GM15510 (cell line): ENCODE data around the gene TMEM132E.

ENCODE experiments used
- POLR2A ChIP-seq: IDR thresholded peaks from 3 replicates; pipeline ENCODE4 v1.6.1; 2011; ENCODE audit warnings: borderline replicate concordance; ENCODE audit not compliant: insufficient read length; ENCODE audit errors: extremely low read depth

Gene TMEM132E

DNA sequence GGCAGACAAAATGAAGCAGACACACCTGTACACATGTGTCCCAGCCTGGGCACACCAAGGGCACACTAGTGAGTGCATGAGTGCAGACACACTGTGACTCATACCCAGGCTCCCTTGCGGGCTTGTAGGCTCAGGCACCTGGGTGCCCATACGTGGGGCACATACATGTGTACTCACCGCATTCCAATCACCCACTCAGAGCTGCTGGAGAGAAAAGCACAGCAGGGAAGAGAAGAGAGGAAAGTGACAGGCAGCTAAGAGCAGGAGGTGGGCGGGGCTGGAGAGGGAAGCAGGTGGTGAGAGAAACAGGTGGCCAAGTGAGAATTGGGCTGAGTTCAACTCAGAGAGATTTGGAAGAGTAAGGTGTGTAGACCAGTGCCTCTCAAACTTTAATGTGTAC is 54.0 kb downstream of the TMEM132E start:
- TF ChIP-seq POLR2A: no peak

- no peak for TF ChIP-seq POLR2A
Observed at GRCh38 chr17:34633760-34634159, 54.4 kb downstream of the TMEM132E start.

GRCh38 chr17:34634551-34635160 is 55.3 kb downstream of the TMEM132E start:
- no peak for TF ChIP-seq POLR2A

DNA sequence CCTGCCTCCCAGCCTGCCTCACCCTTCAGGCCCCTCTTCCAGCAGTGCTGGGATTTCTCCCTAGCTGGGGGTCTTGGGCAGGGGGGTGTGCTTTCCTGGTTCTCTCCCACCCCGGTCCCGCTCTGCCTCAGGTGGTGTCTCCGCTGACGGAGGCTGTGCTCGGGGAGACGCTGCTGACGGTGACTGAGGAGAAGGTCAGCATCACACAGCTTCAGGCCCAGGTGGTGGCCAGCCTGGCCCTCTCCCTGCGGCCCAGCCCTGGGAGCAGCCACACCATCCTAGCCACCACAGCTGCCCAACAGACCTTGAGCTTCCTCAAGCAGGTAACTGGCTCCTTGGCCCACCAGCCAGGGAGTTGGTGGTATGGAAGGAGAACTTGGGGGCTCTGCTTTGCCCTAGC is 56.5 kb downstream of the TMEM132E start:
- no peak for TF ChIP-seq POLR2A

GRCh38 chr17:34637041-34637547 is 57.7 kb downstream of the TMEM132E start:
- TF ChIP-seq POLR2A: no peak

DNA sequence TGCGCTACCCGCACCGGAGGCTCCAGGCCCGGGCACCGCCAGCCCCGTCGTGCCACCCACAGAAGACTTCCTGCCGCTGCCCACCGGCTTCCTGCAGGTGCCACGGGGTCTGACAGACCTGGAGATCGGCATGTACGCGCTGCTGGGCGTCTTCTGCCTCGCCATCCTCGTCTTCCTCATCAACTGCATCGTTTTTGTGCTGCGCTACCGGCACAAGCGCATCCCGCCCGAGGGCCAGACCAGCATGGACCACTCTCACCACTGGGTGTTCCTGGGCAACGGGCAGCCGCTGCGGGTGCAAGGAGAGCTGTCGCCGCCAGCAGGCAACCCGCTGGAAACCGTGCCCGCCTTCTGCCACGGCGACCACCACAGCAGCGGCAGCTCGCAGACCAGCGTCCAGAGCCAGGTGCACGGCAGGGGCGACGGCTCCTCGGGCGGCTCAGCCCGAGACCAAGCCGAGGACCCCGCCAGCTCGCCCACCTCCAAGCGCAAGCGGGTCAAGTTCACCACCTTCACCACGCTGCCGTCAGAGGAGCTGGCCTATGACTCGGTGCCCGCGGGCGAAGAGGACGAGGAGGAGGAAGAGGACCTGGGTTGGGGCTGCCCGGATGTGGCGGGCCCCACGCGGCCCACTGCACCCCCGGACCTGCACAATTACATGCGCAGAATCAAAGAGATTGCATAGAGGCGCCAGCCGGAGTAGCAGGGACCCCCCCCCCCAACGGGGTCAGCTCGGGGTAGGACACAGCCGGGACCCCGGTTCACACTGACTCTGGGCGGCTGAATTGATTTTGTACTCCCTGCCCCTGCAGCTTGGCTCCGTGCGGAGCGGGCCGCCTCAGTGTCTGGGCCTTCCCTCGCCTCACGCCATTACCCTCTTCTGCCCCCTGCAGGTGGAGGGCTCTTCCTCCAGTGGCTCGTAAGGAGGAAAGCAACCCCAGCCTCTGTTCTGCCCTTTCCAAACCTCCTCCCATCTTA is 58.5 kb downstream of the TMEM132E start:
- TF ChIP-seq POLR2A: no peak

- no peak for TF ChIP-seq POLR2A
Observed at GRCh38 chr17:34638526-34639260, 59.3 kb downstream of the TMEM132E start.

GRCh38 chr17:34639706-34640425 is 60.5 kb downstream of the TMEM132E start:
- no peak for TF ChIP-seq POLR2A

DNA sequence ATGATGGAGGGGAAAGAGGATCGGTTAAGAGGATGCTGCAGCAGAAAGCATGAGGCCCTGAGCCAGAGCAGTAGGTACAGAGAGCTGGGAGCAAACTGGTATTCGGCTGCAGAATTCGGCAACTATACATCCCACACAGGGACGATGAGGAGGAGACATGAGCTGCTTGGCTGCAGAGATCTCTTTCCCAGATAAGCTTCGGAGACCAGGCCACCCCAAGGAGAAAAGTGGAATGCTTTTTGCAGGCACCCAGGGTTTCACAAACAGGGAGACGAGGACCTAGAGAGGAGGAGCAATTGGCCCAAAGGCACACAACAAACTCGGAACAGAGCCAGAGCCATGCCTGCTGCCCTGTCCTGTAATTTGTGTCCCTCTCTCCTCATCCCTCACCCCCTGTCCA is 62.0 kb downstream of the TMEM132E start:
- TF ChIP-seq POLR2A: no peak

DNA sequence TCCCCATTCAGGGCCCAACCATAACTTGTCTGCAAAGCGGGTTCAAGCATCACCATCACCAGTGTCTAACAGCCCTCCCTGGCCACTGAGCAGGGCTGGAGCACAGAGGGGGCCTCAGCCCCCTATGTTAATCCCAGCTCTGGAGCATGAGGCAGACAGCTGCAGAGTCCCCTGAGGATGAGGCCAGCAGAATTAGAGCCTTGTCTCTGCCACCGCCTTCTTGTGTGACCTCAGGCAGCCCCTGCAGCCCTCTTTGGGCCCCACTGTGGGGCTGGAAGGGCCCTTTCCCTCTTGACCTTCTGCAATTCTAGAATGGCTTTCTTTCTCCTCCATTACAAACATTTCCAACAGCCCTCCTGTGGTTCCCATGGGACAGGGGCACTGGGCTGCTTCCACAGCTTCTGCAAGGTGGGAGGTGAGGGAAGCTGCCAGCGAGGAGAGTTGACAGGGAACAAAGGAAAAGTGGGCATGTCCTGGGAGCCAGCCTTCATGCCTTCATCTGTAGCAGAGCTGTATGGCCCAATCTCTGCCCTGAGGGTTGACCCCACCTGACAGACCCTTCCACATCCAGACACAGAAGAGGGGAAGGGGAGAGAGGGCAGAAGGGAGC is 65.7 kb downstream of the TMEM132E start:
- TF ChIP-seq POLR2A: no peak

DNA sequence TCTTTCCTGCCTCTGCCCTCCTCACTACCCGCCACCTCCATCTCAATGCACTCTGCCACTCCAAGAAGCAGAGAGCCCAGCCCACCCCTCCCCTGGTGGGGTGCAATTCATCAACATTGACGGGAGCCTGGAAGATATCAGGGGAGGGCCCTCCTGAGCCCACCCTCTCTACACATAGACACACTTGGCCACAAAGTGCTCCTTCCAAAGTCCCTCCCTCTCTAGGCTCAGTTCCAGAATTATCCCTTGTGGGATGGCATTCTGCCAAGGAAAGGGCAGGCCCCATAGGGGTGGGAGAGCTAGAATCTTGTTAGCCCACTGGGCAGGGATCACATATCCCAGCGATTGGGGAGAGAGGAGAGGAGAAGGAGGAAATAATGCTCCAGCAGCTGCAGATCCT is 66.2 kb downstream of the TMEM132E start:
- no peak for TF ChIP-seq POLR2A

DNA sequence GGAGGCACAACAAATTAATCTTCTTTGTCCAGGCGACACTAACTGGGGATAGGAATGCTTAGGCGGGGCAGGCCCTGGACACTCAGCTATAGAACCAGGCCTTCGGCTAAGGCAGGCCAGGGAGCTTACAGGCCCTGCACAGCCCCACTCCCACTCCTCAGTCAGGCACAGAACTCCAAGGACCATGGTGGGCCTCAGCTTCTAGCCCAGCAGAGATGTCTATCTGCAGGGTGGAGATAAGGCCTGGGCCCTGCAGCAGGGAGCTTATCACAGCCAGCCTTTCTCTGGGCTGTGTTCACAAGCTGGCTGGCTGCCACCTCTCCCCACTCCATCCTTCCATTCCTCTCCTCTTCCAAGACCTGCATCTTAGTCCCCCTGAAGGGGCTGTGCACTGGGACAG is 68.1 kb downstream of the TMEM132E start:
- TF ChIP-seq POLR2A: no peak

GRCh38 chr17:34650051-34650750 is 70.8 kb downstream of the TMEM132E start:
- no peak for TF ChIP-seq POLR2A

DNA sequence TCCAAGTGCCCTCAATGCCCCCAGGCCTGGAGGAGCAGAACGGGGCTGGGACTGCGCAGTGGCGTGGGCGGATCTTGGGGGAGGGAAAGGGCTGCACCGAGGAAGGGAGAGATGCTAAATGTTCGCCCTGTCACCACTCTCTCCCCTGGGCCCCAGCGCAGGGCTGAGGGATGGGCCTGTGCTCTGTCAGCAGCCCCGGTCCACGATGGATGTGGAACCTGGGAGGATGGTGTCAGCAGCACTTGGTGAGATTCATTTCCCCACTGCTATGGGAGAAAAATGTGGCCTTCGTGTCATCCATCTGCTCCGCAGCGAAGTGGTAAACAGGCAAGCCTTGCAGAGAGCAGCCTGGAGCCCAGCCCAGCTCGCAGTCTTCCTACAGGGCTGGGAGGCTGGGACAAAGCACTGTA is 72.0 kb downstream of the TMEM132E start:
- no peak for TF ChIP-seq POLR2A

- TF ChIP-seq POLR2A: no peak
Observed at GRCh38 chr17:34652021-34652555, 72.7 kb downstream of the TMEM132E start.
